HCT116 (cell line): ENCODE results near the gene DYNLL2. TPM values are rescaled to one million over a fixed set of nuclear protein-coding genes. Genes with fewer than 3 reads are reported as not detected.
A peak's percentile ranks its signal among the peaks of the same experiment; 100 is the strongest.

Experiments used
- ATAC-seq: fragments of 200-7000 bp; cut with Tn5 transposase; 2 replicates; pipeline ENCODE4 v1.9.1; 2020; ENCODE audit warnings: mild to moderate bottlenecking, moderate library complexity
- BruUV-seq: library from RNA; stranded (reverse); fragments of 400-500 nt; replicated peaks from 2 replicates; lab custom pipeline; 2021; lab: Mats Ljungman, UMichigan
- CTCF ChIA-PET: fragments of 300-600 bp; sonication (Branson Sonifier 250); formaldehyde crosslinking; loops from one replicate; lab custom pipeline; 2021; ENCODE audit warnings: antibody characterized with exemption; lab: Charles Lee
- POLR2A ChIA-PET: fragments of 300-600, 350-600 bp; sonication (Branson Sonifier 250); formaldehyde crosslinking; loops from one replicate; lab custom pipeline; 2021; ENCODE audit warnings: antibody characterized with exemption; lab: Charles Lee
- RAD21 ChIA-PET, 2 experiments: fragments of 300-600 bp; sonication (Branson Sonifier 250); formaldehyde crosslinking; loops; one replicate each; lab custom pipeline; 2023; ENCODE audit warnings: low total read pairs in 2 of 2; ENCODE audit not compliant: uncharacterized antibody in 2 of 2, unreplicated experiment in 2 of 2, low non-redundant PET in 1 of 2; lab: Charles Lee
- DNase-seq: peaks from one replicate; pipeline ENCODE4 v3.0.0-alpha.2; 2010; ENCODE audit warnings: low read depth, low spot score
- H2AFZ ChIP-seq: fragments of 200-600 bp; shearing (Covaris generic), sonication (generic); 2 replicates; pipeline ENCODE4 v1.6.1; 2017; ENCODE audit warnings: low read depth, mixed run types, mixed read lengths, antibody characterized with exemption, low read length; ENCODE audit not compliant: poor library complexity, severe bottlenecking
- H3K27ac ChIP-seq: 2 replicates; pipeline ENCODE4 v1.5.1; 2012; ENCODE audit warnings: low read depth, low read length
- H3K27me3 ChIP-seq: fragments of 200-600 bp; sonication (generic); 2 replicates; pipeline ENCODE4 v1.6.1; 2016; ENCODE audit warnings: mixed run types, low read length, mixed read lengths; ENCODE audit not compliant: insufficient read depth
- H3K36me3 ChIP-seq, 2 experiments: fragments of 200-500 bp in 1 of 2; fragments of 200-600 bp in 1 of 2; sonication (Bioruptor generic) in 1 of 2; sonication (generic) in 1 of 2; 2 replicates each; pipeline versions ENCODE4 v1.5.1 to v1.6.1; 2014 to 2016; ENCODE audit warnings: low read length in 2 of 2, inconsistent platforms in 1 of 2, mixed read lengths in 1 of 2, mixed run types in 1 of 2; ENCODE audit not compliant: insufficient read depth in 2 of 2, control insufficient read depth in 1 of 2
- H3K4me1 ChIP-seq, 2 experiments: fragments of 200-600 bp in 1 of 2; sonication (generic) in 1 of 2; 2 replicates each; pipeline versions ENCODE4 v1.5.1 to v1.6.1; 2012 to 2017; ENCODE audit warnings: low read length in 2 of 2, inconsistent platforms in 1 of 2, mild to moderate bottlenecking in 1 of 2, mixed read lengths in 1 of 2, mixed run types in 1 of 2, moderate library complexity in 1 of 2; ENCODE audit not compliant: insufficient read depth in 2 of 2, control insufficient read depth in 1 of 2
- H3K4me2 ChIP-seq: fragments of 200-600 bp; sonication (generic); 2 replicates; pipeline ENCODE4 v1.6.1; 2017; ENCODE audit warnings: mixed run types, low read length, mixed read lengths
- H3K4me3 ChIP-seq, 2 experiments: fragments of 200-600 bp in 1 of 2; sonication (generic) in 1 of 2; replicated peaks in 1 of 2; 2 replicates each; pipeline ENCODE4 v1.5.1; 2011 to 2016; ENCODE audit warnings: low read length in 2 of 2, control low read depth in 1 of 2, low read depth in 1 of 2, mild to moderate bottlenecking in 1 of 2, mixed read lengths in 1 of 2, mixed run types in 1 of 2
- H3K79me2 ChIP-seq: fragments of 200-600 bp; sonication (generic); 2 replicates; pipeline ENCODE4 v1.6.1; 2017; ENCODE audit warnings: mild to moderate bottlenecking, mixed run types, low read length, moderate library complexity, mixed read lengths; ENCODE audit not compliant: insufficient read depth
- H3K9ac ChIP-seq: fragments of 200-600 bp; sonication (generic); 2 replicates; pipeline ENCODE4 v1.6.1; 2016; ENCODE audit warnings: low read length, mixed read lengths
- H3K9me2 ChIP-seq: fragments of 200-600 bp; sonication (generic), shearing (Covaris generic); 2 replicates; pipeline ENCODE4 v1.6.1; 2017; ENCODE audit warnings: mixed run types, mild to moderate bottlenecking, moderate library complexity; ENCODE audit not compliant: insufficient read depth
- H3K9me3 ChIP-seq, 2 experiments: fragments of 200-500 bp in 1 of 2; fragments of 200-600 bp in 1 of 2; sonication (Bioruptor generic) in 1 of 2; sonication (generic) in 1 of 2; 2 replicates each; pipeline ENCODE4 v1.6.1; 2014 to 2017; ENCODE audit warnings: low read length in 2 of 2, mixed read lengths in 2 of 2, inconsistent platforms in 1 of 2, low read depth in 1 of 2, mild to moderate bottlenecking in 1 of 2, mixed run types in 1 of 2, moderate library complexity in 1 of 2; ENCODE audit not compliant: control insufficient read depth in 1 of 2, insufficient read depth in 1 of 2
- H4K20me1 ChIP-seq: fragments of 200-600 bp; sonication (generic), shearing (Covaris generic); 2 replicates; pipeline ENCODE4 v1.6.1; 2017; ENCODE audit warnings: mixed run types, mild to moderate bottlenecking, moderate library complexity; ENCODE audit not compliant: insufficient read depth
- CBX3 ChIP-seq: IDR thresholded peaks from 2 replicates; pipeline ENCODE4 v1.6.1; 2012; ENCODE audit warnings: low read depth
- CEBPB ChIP-seq: IDR thresholded peaks from 2 replicates; pipeline ENCODE4 v1.6.1; 2012; ENCODE audit warnings: low read depth
- CTCF ChIP-seq, 3 experiments: fragments of 200-600 bp in 1 of 3; sonication (generic) in 1 of 3; IDR thresholded peaks in 2 of 3; conservative IDR thresholded peaks in 1 of 3; 2 replicates each; pipeline ENCODE4 v1.5.1; 2012 to 2017; ENCODE audit warnings: low read depth in 2 of 3, low read length in 2 of 3, antibody characterized with exemption in 1 of 3, borderline replicate concordance in 1 of 3, control low read depth in 1 of 3, mild to moderate bottlenecking in 1 of 3, mixed read lengths in 1 of 3, mixed run types in 1 of 3, moderate library complexity in 1 of 3; ENCODE audit not compliant: insufficient read depth in 1 of 3
- MAX ChIP-seq: IDR thresholded peaks from 2 replicates; pipeline ENCODE4 v1.6.1; 2012
- RAD21 ChIP-seq: IDR thresholded peaks from 2 replicates; pipeline ENCODE4 v1.6.1; 2012; ENCODE audit warnings: low read depth, mild to moderate bottlenecking
- SRF ChIP-seq: IDR thresholded peaks from 2 replicates; pipeline ENCODE4 v1.6.1; 2012; ENCODE audit warnings: low read depth
- TCF7L2 ChIP-seq: IDR thresholded peaks from 2 replicates; pipeline ENCODE4 v1.7.0; 2011; ENCODE audit warnings: borderline replicate concordance, inconsistent platforms; ENCODE audit not compliant: insufficient read depth, insufficient read length; ENCODE audit errors: extremely low read depth
- YY1 ChIP-seq: IDR thresholded peaks from 2 replicates; pipeline ENCODE4 v1.6.1; 2011; ENCODE audit warnings: low read length, low read depth, moderate library complexity, mild to moderate bottlenecking; ENCODE audit not compliant: insufficient replicate concordance; ENCODE audit errors: extremely low read depth
- intact Hi-C: fragments of 100-400 bp; cut with micrococcal nuclease; formaldehyde crosslinking; loops from 2 replicates; pipeline ENCODE4 v1.10.0; 2022
- total RNA-seq: library from RNA; stranded (reverse); gene quantifications from one replicate; pipeline ENCODE4 v1.2.1, GENCODE V29; 2021; ENCODE audit not compliant: unreplicated experiment

Gene DYNLL2
- total RNA-seq, 1 experiment from 2014 or later, result 54.9 TPM

- peak; percentile 93 for ATAC-seq
- no peak overlapping the region for H3K4me3 ChIP-seq
- H3K79me2 ChIP-seq, result no peaks in the 10 kb centered on the region
- H3K9ac ChIP-seq, result no peak overlapping the region
- ChIA-PET CTCF (interaction anchor here (0.6 to 1.9 kb wide), 16 partner anchors 9 to 1007 kb away, joined by 3 to 7 read pairs (median 3); no protein-coding TSS in a partner anchor), RAD21 (interaction anchor here (0.9 to 1.4 kb wide), 2 partner anchors 106 to 253 kb away, joined by 3 to 8 read pairs; partner anchors contain the start of gene SRSF1 (in 1 of the 2)), POLR2A (no interaction called here)
- H2AFZ ChIP-seq, result peak overlapping the region; percentile 47
- DNase-seq, result peak; percentile 79
- peak overlapping the region; percentile 43 for H3K4me2 ChIP-seq
- H4K20me1 ChIP-seq, result no peaks in the 10 kb centered on the region
- intact Hi-C loops, result loop anchor here (1.0 to 10.0 kb wide), 9 partner anchors 114 to 992 kb away; partner anchors contain the start of genes CCDC182 and MRPS23
- BruUV-seq, result no TSS peak
- H3K4me1 ChIP-seq, result peaks cover 0 to 3% of the 10 kb centered on the region in 2 experiments; a peak in 1 of 4 replicates
- no peaks in the 10 kb centered on the region for H3K9me2 ChIP-seq
- H3K9me3 ChIP-seq, result no peaks in the 10 kb centered on the region
- H3K36me3 ChIP-seq, result no peaks in the 10 kb centered on the region
- H3K27me3 ChIP-seq, result peaks cover 12% of the 10 kb centered on the region; the same call in 1 of the 2 replicates
- TF ChIP-seq CEBPB (no peak), RAD21 (peak; percentile 100), CTCF (IDR thresholded peaks at IDR 0.05 in 2 of 3, conservative IDR thresholded peaks at IDR 0.05 in 1 of 3; ENCODE audit: borderline replicate concordance in 1 of 3, insufficient read depth in 1 of 3, low read depth in 2 of 3, low read length in 2 of 3) (peak; percentile 95 to 100 (median 99)), SRF (no peak), YY1 (peak; percentile 64), CBX3 (peak; percentile 31; the same call in 1 of the 2 replicates), MAX (peak; percentile 22; the same call in 1 of the 2 replicates), TCF7L2 (peak; percentile 11)
- H3K27ac ChIP-seq, result no peak overlapping the region
Measured at GRCh38 chr17:58112970-58113631, 29.9 kb downstream of the DYNLL2 start.
